RWPE1 (cell line): Measurements from ENCODE around the gene GRAMD2A.
A peak's percentile ranks its signal among the peaks of the same experiment; 100 is the strongest.

Experiments used
- CTCF ChIA-PET: fragments of 350-600 bp; sonication (Branson Sonifier 250); formaldehyde crosslinking; extraction: SDS; loops from one replicate; lab custom pipeline; 2021; lab: Yijun Ruan, JAX
- POLR2A ChIA-PET: fragments of 400-600 bp; formaldehyde crosslinking; extraction: SDS; loops from one replicate; lab custom pipeline; 2020; ENCODE audit warnings: antibody characterized with exemption; ENCODE audit not compliant: low non-redundant PET; lab: Yijun Ruan, JAX
- DNase-seq: peaks from one replicate; pipeline ENCODE4 v3.0.0; 2012; ENCODE audit warnings: low spot score
- H3K27ac ChIP-seq: fragments of 450-650 bp; 2 replicates; pipeline ENCODE4 v1.5.1; 2017
- TF ChIP-seq, protein P1 (sequence below): fragments of 450-650 bp; conservative IDR thresholded peaks from 2 replicates; pipeline ENCODE4 v1.5.1; 2017; ENCODE audit warnings: low read depth, mild to moderate bottlenecking

GRAMD2A gene

DNA sequence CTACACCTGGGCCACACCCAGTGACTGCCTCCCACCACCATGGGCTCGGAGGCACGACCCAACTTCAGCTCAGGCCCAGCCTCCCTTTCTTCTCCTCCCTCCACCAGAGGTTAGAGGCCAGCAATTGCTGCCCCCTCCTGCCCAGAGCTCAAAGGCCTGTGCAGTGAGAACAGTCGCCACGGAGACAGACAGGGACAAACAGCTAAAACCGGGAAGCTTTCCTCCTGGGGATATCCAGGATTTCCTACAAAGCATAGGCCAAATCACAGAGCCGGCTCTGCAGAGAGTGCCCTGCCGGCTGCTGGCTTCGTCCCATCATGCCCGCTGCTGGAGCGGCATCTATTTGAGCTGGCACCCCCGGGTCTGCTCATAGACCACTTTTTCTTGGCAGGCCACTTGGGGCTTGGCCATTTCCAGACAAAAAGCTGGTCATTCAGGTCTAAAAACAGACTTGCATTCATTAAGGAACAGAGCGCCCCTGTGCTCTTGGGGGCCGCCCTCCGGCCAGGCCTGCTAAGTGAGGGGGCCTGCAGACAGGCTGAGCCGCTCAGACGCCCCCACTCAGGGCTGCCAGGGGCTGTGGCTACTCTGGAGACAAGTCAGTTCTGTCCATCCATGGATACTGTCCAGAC, 17.5 kb downstream of the GRAMD2A start:
- TF ChIP-seq, protein P1, sequence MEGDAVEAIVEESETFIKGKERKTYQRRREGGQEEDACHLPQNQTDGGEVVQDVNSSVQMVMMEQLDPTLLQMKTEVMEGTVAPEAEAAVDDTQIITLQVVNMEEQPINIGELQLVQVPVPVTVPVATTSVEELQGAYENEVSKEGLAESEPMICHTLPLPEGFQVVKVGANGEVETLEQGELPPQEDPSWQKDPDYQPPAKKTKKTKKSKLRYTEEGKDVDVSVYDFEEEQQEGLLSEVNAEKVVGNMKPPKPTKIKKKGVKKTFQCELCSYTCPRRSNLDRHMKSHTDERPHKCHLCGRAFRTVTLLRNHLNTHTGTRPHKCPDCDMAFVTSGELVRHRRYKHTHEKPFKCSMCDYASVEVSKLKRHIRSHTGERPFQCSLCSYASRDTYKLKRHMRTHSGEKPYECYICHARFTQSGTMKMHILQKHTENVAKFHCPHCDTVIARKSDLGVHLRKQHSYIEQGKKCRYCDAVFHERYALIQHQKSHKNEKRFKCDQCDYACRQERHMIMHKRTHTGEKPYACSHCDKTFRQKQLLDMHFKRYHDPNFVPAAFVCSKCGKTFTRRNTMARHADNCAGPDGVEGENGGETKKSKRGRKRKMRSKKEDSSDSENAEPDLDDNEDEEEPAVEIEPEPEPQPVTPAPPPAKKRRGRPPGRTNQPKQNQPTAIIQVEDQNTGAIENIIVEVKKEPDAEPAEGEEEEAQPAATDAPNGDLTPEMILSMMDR = no peak
- DNase-seq = no peak
- H3K27ac ChIP-seq = peak overlapping the region; percentile 12; the same call in 1 of the 2 replicates
- POLR2A ChIA-PET = no interaction called here
- CTCF ChIA-PET = interaction anchor here (0.6 to 0.9 kb wide), 2 partner anchors 11 to 93 kb away, joined by 3 to 7 read pairs; no protein-coding TSS in a partner anchor

DNA sequence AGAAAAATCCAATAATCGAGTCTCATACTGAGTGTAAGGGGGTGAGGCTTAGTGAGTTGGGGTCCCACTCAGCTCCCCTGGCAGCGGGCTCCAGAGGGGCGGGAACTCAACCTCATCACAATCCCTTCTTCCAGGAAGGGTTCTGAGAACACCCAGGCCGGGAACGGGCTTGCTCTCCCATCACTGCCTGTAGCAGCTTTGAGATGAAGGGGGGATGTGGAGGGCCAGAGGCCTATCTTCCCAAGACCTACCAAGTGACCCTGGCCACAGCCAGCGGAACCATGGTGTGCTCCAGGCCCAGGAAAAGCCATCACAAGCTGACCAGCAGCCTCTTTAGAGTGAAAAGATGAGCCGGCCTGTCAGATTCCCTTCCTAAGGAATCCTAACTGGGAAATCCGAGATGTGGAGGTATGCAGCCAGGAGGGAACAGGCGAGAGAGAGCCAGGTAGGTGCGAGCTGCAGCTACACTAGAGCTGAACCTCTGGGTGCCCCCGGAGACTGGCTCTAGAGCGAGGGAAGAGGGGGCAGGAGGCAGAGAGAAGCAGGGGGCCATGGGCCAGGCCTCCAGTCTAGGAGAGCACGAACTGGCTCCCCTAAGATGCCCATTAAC, 18.5 kb downstream of the GRAMD2A start:
- DNase-seq = no peak
- ChIA-PET POLR2A (no interaction called here), CTCF (no interaction called here)
- peak overlapping the region; percentile 12; the same call in 1 of the 2 replicates for H3K27ac ChIP-seq
- TF ChIP-seq, protein P1 = no peak

DNA sequence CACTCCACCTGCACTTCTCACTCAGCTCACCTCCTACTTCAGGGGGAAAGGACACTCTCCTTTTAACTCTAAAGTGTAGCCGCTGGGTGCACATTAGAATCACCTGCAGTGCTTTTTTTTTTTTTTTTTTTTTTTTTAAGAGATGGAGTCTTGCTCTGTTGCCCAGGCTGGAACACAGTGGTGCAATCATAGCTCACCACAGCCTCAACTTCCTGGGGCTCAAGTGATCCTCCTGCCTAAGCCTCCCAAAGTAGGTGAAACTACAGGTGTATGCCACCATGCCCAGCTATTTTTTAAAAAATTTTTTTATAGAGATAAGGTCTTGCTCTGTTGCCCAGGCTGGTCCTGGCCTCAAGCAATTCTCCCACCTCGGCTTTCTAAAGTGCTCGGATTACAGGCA, 20.8 kb downstream of the GRAMD2A start:
- H3K27ac ChIP-seq = no peak overlapping the region
- ChIA-PET CTCF (interaction anchor here (0.6 to 0.7 kb wide), 3 partner anchors 25 to 739 kb away, joined by 3 to 9 read pairs (median 3); no protein-coding TSS in a partner anchor), POLR2A (no interaction called here)
- no peak for DNase-seq
- TF ChIP-seq, protein P1 = no peak

DNA sequence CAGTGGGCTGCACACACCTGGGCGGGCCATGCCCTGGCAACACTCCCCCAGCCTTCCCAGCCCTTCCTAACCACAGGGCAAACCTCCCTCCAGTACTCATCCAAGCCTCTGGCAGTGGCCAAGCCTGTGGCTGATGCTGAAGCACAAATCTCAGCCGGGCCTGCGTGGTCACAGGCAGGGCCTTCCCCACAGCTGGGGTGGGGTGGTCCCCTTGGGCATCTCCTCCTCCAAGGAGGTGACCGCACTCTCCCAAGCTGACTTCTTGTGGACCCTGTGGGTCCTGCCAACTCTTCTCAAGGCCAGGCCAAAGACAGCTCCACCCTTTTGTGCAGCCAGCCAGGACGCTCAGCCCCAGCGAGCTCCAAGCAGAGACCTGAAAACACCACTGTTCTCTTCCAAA, 21.4 kb downstream of the GRAMD2A start:
- TF ChIP-seq, protein P1 = no peak
- POLR2A ChIA-PET = no interaction called here
- CTCF ChIA-PET = interaction anchor here (0.6 kb wide), 1 partner anchor 24 kb away, joined by 3 read pairs; no protein-coding TSS in a partner anchor
- H3K27ac ChIP-seq = peak overlapping the region; percentile 9; the same call in 1 of the 2 replicates
- no peak for DNase-seq

DNA sequence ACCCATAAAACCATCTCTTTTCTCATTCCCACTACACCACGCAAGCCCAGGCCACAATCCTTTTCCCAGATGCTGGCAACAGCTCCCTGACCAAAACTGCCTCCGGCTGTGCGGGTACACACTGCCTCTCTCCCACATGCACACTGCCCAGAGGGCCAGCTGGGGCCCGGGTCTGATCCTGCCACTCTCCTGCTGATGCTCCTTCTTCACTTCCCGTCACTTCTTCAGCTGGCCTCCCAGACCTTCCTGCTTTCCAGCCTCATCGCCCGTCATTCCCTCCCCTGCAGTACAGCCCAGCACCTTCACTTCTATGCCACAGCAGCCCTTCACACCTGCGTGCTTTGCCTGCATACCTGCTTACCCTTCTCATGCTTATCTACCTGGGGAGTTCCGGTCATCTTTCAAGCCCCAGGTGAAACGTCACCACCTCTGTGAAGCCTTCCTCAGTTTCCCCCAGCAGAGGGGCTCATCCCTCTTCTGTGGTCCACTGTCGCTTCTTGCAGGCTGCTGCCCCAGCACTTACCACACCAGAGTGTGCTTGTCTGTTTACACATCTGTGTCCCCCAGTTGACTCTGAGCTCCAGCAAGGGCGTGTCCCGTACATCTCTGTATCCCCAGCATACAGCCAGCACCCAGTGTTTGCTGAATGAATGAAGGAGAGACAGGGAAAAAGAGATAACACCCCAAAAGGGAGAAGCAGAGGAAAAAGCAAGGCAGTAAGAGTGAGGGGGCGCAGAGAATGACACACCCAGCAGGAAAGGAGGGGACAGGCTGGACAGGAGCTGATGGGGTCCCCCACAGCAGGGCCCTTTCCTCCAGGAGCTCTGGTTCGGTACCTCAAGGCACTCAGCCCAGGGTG, 22.2 kb downstream of the GRAMD2A start:
- no peak for DNase-seq
- ChIA-PET CTCF (interaction anchor here (0.5 to 1.5 kb wide), 3 partner anchors 10 to 875 kb away, joined by 3 to 4 read pairs (median 3); no protein-coding TSS in a partner anchor), POLR2A (no interaction called here)
- TF ChIP-seq, protein P1 = no peak
- H3K27ac ChIP-seq = peak overlapping the region; percentile 9; the same call in 1 of the 2 replicates
